Activated CD8-positive, alpha-beta memory T cell treated with anti-CD3 and anti-CD28 coated beads, Interleukin-2, amount 50 U/mL, for 1 hour (primary cell): ENCODE data around the gene PAAF1.

Experiments used
- DNase-seq: peaks from one replicate; pipeline ENCODE4 v3.0.0-alpha.2; 2020; ENCODE audit errors: extremely low read depth

The PAAF1 gene

DNA sequence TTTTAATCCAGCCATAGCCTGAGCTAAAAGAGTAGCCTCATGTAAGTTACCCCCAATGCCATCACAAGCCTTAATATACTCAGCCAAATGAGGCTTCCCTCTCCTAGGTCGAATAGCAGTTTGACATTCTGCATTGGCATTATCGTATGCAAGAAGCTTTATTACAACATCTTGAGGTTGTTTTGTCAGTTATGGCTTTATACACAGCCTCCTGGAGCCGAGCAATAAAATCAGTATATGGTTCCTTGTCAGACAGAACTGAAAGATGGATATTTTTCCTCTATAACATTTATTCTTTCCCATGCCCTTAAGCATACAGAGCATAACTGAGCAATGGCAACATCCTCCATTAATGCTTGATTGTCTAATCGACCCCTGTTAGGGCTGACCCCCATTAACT is 68.6 kb downstream of the PAAF1 start:
- DNase-seq = no peak

DNA sequence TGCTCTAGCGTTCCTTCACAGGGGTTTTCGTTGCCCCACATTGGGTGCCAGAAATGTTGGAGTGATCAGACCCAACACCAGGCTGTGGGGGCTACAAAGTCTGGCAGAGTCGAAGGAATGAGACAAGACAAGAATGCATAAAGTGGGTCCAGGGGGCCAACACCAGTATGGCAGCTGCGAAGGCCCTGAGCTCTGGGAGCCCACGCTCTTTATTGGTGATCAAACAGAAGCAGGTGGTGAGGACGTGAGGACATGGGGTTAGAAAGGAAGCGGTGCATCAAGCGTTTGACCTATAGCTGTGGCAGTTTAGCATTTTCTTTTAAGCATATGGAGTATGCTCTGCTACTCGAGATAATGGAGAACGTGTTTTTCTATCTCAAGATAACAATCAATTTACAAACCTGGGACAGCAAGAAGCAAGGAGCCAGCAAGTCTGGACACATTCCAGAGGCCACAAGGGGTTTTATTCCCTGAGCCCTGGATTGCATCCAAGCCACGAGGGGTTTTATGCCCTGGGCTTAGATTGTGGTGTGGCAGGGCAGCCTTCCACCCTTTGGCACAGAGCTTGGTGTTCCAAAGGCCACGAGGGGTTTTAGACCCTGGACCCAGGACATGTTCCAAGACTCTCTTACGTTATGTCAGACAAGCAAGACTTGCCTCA is 70.1 kb downstream of the PAAF1 start:
- no peak for DNase-seq

DNA sequence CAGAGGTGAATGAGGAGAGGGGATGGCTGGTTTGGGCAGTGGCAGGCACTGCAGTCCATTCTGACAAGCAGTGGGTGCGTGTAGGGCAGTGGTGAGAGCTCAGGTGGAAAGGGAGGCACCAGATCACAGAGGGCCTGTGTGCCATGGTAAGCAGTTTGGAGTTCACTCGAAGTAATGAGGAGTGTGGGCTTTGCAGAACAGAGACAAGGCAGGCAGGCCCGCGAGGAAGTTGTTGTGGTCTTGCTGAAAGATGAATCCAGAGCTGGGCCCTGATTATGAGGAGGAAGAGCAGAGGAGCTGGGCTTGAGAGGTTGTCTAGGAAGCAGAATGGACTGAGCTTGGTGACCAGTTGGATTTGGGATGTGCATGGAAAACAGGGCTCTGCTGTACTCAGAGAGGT is 72.4 kb downstream of the PAAF1 start:
- DNase-seq = no peak

DNA sequence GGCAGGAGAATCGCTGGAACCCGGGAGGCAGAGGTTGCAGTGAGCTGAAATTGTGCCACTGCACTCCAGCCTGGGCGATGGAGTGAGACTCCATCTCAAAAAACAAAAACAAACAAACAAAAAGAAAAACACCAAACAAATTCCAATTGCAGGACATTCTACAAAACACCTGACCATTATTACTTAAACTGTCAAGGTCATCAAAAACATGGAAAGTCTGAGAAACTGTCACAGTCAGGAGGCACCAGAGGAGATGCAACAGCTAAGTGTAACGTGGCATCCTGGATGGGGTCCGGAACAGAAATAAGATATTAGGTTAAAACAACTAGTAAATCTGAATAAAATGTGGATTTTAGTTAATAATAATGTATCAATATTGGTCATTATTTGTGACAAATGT is 73.1 kb downstream of the PAAF1 start:
- no peak for DNase-seq

DNA sequence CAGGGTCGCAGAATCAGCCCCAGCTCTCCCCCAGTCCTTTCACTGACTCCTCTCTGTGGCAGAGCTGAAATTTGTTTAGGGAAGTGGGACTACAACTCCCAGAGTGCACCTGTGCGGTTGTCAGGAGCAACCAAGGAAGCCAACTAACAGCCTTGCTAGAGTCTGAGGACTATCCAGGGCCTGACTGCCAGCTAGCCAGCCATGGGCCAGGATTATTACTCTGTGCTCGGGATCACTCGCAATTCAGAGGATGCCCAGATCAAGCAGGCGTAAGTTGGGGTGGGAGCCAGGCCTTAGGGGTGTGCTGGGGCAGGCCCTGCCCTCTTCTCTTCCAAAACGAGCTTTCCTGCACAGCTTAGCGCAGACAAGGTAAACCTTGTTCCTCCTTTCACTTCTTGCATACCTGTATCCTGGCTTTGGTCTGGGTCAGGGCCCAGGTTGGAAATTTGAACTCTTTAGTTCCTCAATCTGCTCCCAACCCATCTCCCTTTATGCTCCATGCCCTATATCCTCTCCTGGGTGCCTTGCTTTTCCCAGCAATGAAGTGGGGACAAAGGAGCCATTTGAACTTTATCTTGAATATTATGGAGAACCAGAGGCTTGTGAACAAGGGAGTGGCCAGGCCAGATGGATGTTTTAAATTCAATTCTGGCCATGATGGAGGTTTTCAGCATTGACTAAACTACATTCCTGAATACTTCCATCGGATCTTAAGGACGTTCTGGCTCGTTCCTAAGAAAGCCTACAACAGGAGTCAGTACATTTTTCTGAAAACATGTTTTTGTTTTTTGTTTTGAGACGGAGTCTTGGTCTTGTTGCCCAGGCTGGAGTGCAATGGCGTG is 74.3 kb downstream of the PAAF1 start, which contains the start of gene DNAJB13:
TSS of gene DNAJB13 (plus strand) at position 158 of the 842 bp plus-strand sequence. CDS start at position 202, 44 bp downstream.
- DNase-seq = no peak

DNA sequence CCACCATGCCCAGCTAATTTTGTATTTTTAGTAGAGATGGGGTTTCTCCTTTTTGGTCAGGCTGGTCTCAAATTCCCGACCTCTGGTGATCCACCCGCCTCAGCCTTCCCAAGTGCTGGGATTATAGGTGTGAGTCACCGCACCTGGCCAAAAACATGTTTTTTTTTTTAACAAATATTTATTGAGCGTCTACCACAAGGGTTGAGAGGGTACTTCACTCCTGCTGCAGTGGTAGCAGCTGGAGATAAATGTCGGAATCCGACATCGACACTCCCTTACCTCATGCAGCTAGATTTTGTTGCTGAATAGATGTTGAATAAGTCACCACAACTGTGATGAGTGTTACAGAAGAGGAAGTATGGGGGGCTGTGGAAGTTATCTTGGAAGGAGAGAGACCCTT is 75.0 kb downstream of the PAAF1 start:
- DNase-seq = no peak

DNA sequence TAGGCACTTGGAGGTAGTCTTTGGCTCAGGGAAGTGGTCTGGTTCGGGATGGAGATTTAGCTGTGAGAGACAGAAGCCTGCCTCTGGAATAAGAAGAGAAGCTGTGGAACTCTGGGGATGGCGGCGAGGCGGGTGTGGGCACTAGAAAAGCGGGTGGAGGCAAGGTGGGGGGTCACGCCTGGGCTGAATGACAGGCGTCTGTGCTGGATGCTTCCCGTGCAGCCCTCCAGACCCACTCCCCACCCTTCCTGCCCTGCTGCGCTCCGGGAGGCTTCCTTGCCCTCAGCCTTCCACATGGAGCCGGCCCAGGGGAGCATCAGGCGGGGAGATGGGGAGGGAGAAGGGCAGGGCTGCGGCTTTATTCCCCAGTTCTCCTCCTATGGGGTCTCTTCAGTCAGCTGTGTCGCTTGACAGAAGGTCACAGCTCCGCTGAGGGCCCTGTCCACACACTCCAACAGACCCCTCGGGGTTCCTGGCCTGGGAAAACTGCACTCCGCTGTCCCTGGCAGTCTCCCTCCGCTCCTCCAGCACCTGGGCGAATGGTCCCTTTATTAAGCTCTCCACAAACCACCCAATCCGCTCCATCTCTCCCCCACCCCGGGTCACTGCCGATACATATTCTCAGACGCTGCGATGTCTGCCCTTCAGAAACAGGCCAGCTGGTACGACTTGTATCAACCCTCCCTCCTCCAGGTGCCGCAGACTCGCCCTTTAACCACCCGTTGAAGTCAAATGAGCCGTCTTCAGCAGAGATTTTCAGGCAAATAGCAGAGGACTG is 80.3 kb downstream of the PAAF1 start:
- no peak for DNase-seq

DNA sequence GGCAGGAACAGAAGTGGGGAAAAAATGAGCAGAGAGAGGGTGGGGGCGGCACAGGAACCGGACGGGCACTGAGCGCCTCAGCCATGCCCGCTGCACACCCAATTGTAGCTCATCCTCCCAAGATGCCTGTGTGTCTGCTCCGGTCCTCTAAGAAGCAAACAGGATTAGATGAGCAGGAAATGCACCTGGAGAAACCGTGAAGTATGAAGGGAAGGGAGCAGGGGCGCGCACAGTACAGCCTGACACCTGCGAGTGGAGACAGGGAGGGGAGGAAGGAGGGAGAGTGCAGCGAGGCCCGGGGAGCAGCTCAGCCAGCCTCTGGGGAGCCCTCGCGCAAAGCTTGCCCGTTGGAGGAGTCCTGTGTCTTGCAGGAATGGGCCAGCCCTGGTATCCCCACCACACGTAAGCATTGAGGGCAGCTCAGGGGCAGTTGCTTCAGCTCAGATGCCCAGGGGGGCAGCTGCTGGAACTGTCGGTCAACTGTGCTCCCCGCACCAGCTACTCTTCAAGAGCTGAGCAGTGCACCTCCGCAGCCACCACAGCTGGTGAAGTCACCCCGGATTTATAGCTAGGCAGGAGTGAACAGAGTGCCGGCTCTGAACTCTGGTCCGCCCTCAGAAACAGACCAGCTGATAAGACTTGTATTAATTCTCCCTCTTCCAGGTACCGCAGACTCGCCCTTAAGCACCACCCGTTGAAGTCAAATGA is 81.0 kb downstream of the PAAF1 start:
- DNase-seq = no peak

DNA sequence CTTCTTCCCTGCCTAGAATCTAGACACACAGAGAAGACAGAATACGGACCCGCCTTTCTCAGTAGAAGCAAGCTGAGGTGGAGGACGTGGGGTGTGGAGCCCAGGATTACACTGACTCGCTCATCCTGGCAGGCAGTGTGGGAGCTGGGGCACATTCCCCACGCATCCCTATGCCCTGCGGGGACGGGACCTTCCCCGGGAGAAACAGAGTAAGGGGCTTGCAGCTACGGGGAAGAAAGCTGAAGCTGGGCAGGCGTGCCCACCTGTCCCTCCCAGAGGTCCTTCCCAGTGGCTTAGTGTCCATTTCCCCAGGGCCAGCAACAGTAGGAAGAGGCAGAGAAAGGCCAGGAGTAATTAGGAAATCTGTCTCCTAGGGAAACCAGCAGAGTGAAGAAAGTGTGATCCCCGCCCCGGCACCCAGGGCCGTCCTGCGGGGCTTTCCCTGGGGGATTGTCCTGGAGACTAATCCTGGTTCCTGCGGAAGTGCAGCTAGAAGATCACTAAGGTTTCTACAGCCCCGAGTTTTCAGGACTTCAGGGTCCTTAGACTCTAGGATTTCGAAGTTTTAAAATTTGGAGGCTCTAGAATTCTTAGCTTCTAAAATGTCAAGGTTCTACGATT is 81.8 kb downstream of the PAAF1 start:
- no peak for DNase-seq

DNA sequence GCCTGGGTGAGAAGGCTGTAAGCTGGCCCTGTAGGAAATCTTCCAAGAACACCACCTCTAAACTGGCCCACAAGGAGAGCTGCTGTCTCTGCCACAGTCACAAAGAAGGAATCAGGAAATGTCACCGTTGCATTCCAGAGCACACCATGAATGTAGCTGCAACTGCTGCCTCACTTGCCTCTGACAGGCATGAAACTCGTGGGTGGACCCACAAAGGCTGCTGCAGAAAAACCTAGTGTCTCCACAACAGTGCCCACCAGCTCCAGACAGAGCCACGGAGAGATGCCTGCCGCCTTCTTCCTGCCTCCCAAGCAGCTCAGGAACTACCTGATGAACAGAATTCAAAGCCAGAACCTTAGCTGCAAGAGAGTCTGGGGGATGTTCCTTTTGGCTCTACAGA is 84.5 kb downstream of the PAAF1 start:
- DNase-seq = no peak

DNA sequence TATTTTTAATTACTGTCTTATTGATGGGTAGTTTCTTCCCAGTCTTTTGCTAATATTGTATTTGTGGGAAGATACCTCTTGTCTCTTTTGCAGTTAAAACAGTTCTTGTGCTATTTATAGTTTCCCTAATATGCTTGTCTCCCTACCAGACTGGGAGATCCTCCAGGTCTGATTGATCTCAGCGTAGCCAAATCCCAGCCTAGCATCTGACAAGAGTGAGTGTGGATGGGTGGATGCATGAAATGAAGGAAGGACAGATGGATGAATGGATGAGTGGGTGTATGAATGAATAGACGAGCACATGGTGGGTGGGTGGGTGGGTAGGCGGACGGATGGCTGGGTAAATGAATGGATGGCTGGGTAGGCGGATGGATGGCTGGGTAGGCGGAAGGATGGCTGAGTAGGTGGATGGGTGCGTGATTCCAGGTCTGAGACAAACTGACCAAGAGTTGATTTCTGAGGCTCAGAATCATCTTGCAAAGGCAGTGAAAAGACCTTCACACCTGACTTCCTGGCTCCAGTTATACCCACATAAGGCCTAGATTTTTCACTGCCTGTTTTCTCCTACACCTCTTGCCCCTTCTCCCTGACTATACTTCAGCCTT is 85.4 kb downstream of the PAAF1 start:
- no peak for DNase-seq

DNA sequence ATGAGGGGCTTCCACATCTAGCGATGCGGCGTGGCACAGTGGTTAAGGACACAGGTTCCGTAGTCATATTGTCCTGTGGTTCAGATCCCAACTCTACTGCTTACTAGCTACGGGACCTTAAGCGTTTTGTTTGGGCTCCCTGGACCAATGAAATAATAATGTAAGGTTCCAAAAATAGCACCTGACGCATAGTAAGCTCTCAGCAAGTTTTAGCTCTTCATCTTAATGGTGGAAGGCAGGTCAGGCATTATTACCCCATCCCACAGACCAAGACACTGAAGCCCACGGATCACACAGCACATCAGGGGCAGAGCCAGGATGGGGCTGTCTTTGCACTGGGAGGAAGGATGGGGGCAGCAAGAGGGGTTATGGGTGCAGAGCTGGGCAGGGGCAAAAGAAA is 87.1 kb downstream of the PAAF1 start:
- no peak for DNase-seq

DNA sequence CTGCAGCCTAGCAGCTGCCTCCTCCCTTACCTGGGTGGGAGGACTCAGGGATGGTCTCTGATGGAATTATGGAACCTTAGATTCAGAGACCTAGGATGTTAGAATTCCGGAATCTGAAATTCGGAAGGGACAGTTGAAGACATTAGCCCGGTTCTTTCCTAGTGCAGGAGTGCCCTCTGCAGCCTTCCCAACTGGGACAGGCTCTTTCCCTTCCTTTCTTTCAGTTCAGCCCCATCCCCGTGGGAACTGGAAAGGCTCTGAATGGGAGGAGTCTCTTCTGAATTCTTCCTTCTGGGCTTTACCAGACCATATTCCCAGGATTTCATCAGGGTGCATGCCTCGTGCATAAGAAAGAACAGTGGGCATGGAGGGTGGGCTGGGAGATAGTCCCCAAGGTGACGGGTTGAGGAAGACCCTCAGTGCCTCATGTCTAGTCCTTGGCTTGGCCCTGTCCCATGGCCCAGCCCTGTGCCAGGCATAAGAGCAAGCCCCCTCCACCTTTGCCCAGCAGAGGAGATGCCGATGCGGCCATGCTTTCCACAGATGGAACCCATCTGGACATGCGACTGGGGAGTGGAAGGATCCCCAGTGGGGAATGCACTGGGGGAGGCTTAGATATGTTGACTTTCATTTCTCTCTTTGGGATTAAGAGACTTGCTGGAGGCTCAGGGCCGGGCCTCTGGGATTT is 88.4 kb downstream of the PAAF1 start:
- DNase-seq = no peak

DNA sequence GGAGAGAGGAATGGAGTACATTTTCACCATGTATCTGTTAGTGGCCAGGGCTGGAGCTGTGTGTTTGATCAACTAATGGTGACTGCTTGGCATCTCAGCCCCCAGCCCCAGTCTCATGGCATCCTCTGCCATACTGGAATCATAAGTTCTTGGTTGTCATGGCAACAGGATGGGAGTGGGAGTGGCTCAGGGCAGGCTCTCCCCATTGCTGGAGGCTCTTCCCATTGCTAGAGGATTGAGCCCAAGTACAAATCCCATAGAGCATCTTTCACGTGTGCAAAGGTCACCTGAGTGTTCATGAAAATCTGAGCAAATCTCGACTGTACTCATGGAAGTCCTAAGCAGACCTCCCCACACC is 88.9 kb downstream of the PAAF1 start:
- no peak for DNase-seq

DNA sequence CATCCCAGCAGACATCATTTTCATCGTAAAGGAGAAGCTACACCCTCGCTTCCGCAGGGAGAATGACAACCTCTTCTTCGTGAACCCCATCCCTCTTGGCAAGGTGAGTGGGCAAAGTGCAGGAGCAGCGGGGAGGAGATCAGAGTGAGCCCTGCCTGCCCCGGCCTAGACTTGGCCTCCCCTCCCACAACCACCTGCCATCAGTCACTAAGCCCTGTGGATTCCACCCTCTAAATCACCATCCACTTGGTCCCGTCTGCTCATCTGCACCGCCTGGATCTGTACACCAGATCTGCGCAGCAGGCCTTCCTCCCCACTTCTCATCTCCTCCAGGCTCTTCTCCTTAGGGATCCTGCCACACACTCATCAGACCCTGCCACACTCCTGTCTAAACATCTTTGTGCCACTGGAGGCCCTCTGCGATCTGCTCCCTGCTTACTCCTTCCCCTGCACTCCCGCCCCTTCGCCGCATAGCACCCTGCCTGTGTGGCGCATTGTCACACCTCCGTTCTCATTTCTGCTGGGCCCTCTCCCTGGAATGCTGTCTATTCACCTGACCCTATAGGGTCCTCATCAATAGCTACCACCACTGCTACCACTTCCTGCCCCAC is 91.7 kb downstream of the PAAF1 start:
- DNase-seq = no peak

DNA sequence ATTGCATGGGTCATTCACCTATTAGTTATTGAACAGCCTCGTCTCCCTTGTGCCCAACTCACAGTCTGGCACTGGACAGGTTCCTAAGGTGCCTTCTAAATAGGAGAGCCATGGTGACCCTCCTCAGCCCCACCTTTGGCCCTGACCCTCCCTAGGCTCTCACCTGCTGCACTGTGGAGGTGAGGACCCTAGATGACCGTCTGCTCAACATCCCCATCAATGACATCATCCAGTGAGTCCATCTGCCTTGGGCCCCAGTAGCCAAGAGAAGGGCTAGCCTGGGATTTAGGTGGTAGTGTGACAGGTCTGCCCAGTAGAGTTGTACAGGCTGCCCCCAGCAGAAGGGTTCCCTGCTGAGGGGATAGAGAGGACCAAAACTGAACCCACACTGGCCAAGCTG is 92.3 kb downstream of the PAAF1 start:
- DNase-seq = no peak

DNA sequence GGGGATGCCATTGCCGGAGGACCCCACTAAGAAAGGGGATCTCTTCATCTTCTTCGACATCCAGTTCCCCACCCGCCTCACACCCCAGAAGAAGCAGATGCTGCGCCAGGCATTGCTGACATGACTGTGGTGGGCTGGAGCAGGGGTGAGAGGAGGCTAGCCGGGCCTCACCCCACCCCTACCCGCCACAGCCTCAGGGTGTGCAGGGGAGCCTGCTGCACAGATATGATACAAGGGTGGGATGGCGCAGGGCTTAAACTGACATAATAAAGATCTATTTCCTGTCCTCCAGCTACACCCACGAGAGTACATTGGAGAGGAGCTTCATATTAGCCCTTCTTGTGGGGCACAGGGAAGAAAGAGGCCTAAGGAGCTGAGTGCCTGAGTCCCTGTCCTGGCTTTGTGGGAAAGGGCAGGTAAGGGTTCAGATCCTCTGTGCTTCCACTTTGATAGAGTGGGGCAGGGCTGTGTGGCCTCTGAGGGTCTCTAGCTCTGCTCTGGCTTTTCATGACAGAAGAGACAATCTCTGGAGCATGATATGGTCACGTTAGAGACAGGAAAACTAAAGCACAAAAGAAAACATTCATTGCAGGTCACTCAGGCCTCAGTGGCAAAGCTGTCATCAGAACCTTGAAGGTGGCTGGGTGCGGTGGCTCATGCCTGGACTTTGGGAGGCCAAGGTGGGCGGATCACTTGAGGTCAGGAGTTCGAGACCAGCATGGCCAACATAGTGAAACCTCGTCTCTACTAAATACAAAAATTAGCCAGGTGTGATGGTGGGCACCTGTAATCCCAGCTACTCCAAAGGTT is 93.4 kb downstream of the PAAF1 start:
- no peak for DNase-seq

DNA sequence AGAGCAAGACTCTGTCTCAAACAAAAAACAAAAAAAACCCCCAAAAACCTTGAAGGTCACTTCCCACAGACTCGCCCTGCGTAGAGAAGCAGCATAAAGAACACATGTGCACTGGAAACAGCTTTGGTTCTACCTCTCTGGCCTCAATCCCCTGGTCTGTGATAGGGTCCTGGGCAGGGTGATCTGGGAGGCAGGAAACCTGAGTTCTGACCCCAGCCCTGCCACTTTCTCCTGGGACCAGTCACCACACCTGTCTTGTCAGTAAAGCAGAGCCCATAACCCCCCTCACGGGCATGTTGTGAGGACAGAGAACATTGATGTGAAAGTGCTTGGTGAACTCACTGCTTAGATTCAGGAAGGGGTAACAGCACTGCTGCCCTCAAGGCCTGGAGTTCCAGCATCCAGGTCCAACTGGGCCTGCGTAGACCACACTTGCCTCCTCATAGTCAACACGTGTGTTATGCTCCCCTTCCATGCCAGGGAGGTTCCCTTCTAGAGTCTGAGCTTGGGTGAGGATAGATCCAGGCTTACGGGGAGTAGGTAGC is 94.4 kb downstream of the PAAF1 start:
- no peak for DNase-seq

DNA sequence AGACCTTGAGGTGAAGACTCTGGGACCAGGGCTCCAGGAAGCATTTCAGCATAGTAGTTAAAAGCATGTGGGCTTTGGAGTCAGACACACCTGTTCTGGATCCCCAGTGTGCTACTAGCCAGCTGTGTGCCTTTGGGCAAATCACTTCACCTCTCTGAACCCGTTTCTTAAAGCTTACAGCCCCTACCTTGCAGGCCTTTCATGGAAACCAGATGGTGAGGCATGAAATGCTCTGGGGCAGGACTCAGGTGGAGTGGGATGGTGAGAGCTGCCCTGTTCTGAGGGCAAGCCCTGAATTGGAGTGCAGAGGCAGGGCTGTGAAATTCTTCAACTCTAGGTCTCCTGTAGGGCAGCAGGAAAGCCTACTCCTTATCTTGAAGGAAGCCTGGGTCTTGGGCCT is 95.4 kb downstream of the PAAF1 start:
- DNase-seq = no peak
